ENCODE measurements around the gene IGF2BP1.

Gene IGF2BP1

GRCh38 chr17:49018748-49019147, 21.6 kb downstream of the IGF2BP1 start:
- Histone ChIP-seq H3K27ac (ENCODE audit: low read length) (no peak overlapping the region), H3K9ac (ENCODE audit: low read depth, low read length) (no peak overlapping the region), H3K36me3 (ENCODE audit: insufficient read depth, low read length) (no peaks in the 10 kb centered on the region), H3K4me2 (ENCODE audit: insufficient read depth, low read length) (no peak overlapping the region), H3K4me3 (ENCODE audit: low read depth in 1 of 2, low read length in 2 of 2) (no peak overlapping the region), H4K20me1 (ENCODE audit: insufficient read depth, low read length) (no peaks in the 10 kb centered on the region), H2AFZ (ENCODE audit: low read depth, low read length) (no peak overlapping the region), H3K27me3 (ENCODE audit: insufficient read depth, low read length, poor library complexity) (peaks cover 10% of the 10 kb centered on the region), H3K4me1 (ENCODE audit: insufficient read depth, low read length) (no peaks in the 10 kb centered on the region), H3K9me3 (ENCODE audit: insufficient read depth, low read length, severe bottlenecking) (no peaks in the 10 kb centered on the region), H3K79me2 (ENCODE audit: insufficient read depth, low read length) (no peaks in the 10 kb centered on the region)
- no peak for ATAC-seq (ENCODE audit: insufficient read depth, low read depth)
- no peak for DNase-seq
- TF ChIP-seq EZH2 (IDR thresholded peaks at IDR 0.05; ENCODE audit: borderline replicate concordance, low read depth, low read length, severe bottlenecking) (no peak), CTCF (IDR thresholded peaks at IDR 0.05; ENCODE audit: borderline replicate concordance, extremely low read depth, low read length, poor library complexity, severe bottlenecking) (no peak)

- H4K20me1 ChIP-seq (ENCODE audit: insufficient read depth, low read length): no peaks in the 10 kb centered on the region
- H3K9me3 ChIP-seq (ENCODE audit: insufficient read depth, low read length, severe bottlenecking): no peaks in the 10 kb centered on the region
- H3K4me2 ChIP-seq (ENCODE audit: insufficient read depth, low read length): no peak overlapping the region
- H2AFZ ChIP-seq (ENCODE audit: low read depth, low read length): no peak overlapping the region
- ATAC-seq (ENCODE audit: insufficient read depth, low read depth) (no peak), DNase-seq (no peak)
- no peak overlapping the region for H3K9ac ChIP-seq (ENCODE audit: low read depth, low read length)
- H3K4me3 ChIP-seq (ENCODE audit: low read depth in 1 of 2, low read length in 2 of 2): no peak overlapping the region
- H3K36me3 ChIP-seq (ENCODE audit: insufficient read depth, low read length): no peaks in the 10 kb centered on the region
- H3K4me1 ChIP-seq (ENCODE audit: insufficient read depth, low read length): no peaks in the 10 kb centered on the region
- no peaks in the 10 kb centered on the region for H3K79me2 ChIP-seq (ENCODE audit: insufficient read depth, low read length)
- H3K27me3 ChIP-seq (ENCODE audit: insufficient read depth, low read length, poor library complexity): peaks cover 5% of the 10 kb centered on the region
- no peak for TF ChIP-seq EZH2 (IDR thresholded peaks at IDR 0.05; ENCODE audit: borderline replicate concordance, low read depth, low read length, severe bottlenecking)
- no peak for TF ChIP-seq CTCF (IDR thresholded peaks at IDR 0.05; ENCODE audit: borderline replicate concordance, extremely low read depth, low read length, poor library complexity, severe bottlenecking)
- no peak overlapping the region for H3K27ac ChIP-seq (ENCODE audit: low read length)
Measured at GRCh38 chr17:49020609-49021008, 23.4 kb downstream of the IGF2BP1 start.

- no peak overlapping the region for H3K9ac ChIP-seq (ENCODE audit: low read depth, low read length)
- DNase-seq: no peak
- no peaks in the 10 kb centered on the region for H3K79me2 ChIP-seq (ENCODE audit: insufficient read depth, low read length)
- no peak overlapping the region for H3K4me3 ChIP-seq (ENCODE audit: low read depth in 1 of 2, low read length in 2 of 2)
- peaks cover 4% of the 10 kb centered on the region for H3K27me3 ChIP-seq (ENCODE audit: insufficient read depth, low read length, poor library complexity)
- no peak overlapping the region for H3K4me2 ChIP-seq (ENCODE audit: insufficient read depth, low read length)
- no peaks in the 10 kb centered on the region for H4K20me1 ChIP-seq (ENCODE audit: insufficient read depth, low read length)
- H3K27ac ChIP-seq (ENCODE audit: low read length): no peak overlapping the region
- ATAC-seq (ENCODE audit: insufficient read depth, low read depth): no peak
- H3K36me3 ChIP-seq (ENCODE audit: insufficient read depth, low read length): no peaks in the 10 kb centered on the region
- no peak overlapping the region for H2AFZ ChIP-seq (ENCODE audit: low read depth, low read length)
- H3K4me1 ChIP-seq (ENCODE audit: insufficient read depth, low read length): no peaks in the 10 kb centered on the region
- no peaks in the 10 kb centered on the region for H3K9me3 ChIP-seq (ENCODE audit: insufficient read depth, low read length, severe bottlenecking)
- TF ChIP-seq EZH2 (IDR thresholded peaks at IDR 0.05; ENCODE audit: borderline replicate concordance, low read depth, low read length, severe bottlenecking) (no peak), CTCF (IDR thresholded peaks at IDR 0.05; ENCODE audit: borderline replicate concordance, extremely low read depth, low read length, poor library complexity, severe bottlenecking) (no peak)
Measured at GRCh38 chr17:49021095-49021767, 24.0 kb downstream of the IGF2BP1 start.
